OCI-LY3 (cell line): ENCODE measurements around the gene DCST1.

Source experiments
- H2AFZ ChIP-seq: fragments of 200-600, 300-600 bp; shearing (Covaris generic); 2 replicates; pipeline ENCODE4 v1.6.0; 2014; ENCODE audit warnings: antibody characterized with exemption, low read depth, low read length
- H3K27ac ChIP-seq: fragments of 200-600, 300-600 bp; sonication (generic); 2 replicates; pipeline ENCODE4 v1.5.1; 2014; ENCODE audit warnings: mild to moderate bottlenecking, low read length, moderate library complexity, mixed read lengths
- H3K27me3 ChIP-seq: fragments of 200-600, 300-600 bp; sonication (generic); 2 replicates; pipeline ENCODE4 v1.6.1; 2014; ENCODE audit warnings: low read depth, low read length, mixed read lengths
- H3K36me3 ChIP-seq: fragments of 200-600, 300-600 bp; sonication (generic); replicated peaks from 2 replicates; pipeline ENCODE3; 2014; ENCODE audit warnings: low read depth, low read length, mixed read lengths
- H3K4me1 ChIP-seq: fragments of 300-600, 200-600 bp; sonication (generic); 2 replicates; pipeline ENCODE4 v1.6.1; 2014; ENCODE audit warnings: low read length, mixed read lengths
- H3K4me2 ChIP-seq: fragments of 200-600, 300-600 bp; sonication (generic); 2 replicates; pipeline ENCODE4 v1.6.1; 2014; ENCODE audit warnings: low read length, mixed read lengths
- H3K4me3 ChIP-seq: fragments of 300-600, 200-600 bp; sonication (generic); 2 replicates; pipeline ENCODE4 v1.5.1; 2014; ENCODE audit warnings: antibody characterized with exemption, mild to moderate bottlenecking, low read length, moderate library complexity
- H3K79me2 ChIP-seq: fragments of 300-600, 200-600 bp; shearing (Covaris generic); 2 replicates; pipeline ENCODE4 v1.6.1; 2014; ENCODE audit warnings: mild to moderate bottlenecking, low read length, mixed read lengths
- H3K9ac ChIP-seq: fragments of 300-600, 200-600 bp; shearing (Covaris generic); 2 replicates; pipeline ENCODE4 v1.6.0; 2014; ENCODE audit warnings: mild to moderate bottlenecking, low read length, moderate library complexity
- H3K9me3 ChIP-seq: fragments of 200-600, 300-600 bp; shearing (Covaris generic); 2 replicates; pipeline ENCODE4 v1.6.1; 2014; ENCODE audit warnings: low read length, mixed read lengths; ENCODE audit not compliant: insufficient read depth
- H4K20me1 ChIP-seq: fragments of 200-600, 300-600 bp; sonication (generic); 2 replicates; pipeline ENCODE4 v1.6.1; 2016; ENCODE audit warnings: low read length, mixed read lengths; ENCODE audit not compliant: insufficient read depth
- CTCF ChIP-seq: fragments of 200-600, 300-600 bp; sonication (generic); IDR thresholded peaks from 2 replicates; pipeline ENCODE4 v1.5.1; 2014; ENCODE audit warnings: antibody characterized with exemption, low read length, low read depth
- EZH2phosphoT487 ChIP-seq: fragments of 200-600 bp; shearing (Covaris generic); IDR thresholded peaks from 2 replicates; pipeline ENCODE4 v1.6.1; 2018; ENCODE audit warnings: antibody characterized with exemption, mixed run types, low read depth

The DCST1 gene

GRCh38 chr1:154998201-154998780 lies 35.3 kb upstream of the DCST1 start:
- Histone ChIP-seq H3K9ac (peak overlapping the region; percentile 89; the same call in 1 of the 2 replicates), H4K20me1 (no peaks in the 10 kb centered on the region), H3K4me2 (peak overlapping the region; percentile 82), H3K27ac (peak overlapping the region; percentile 95), H3K79me2 (peaks cover 7% of the 10 kb centered on the region), H3K36me3 (no peaks in the 10 kb centered on the region), H2AFZ (no peak overlapping the region), H3K4me3 (peak overlapping the region; percentile 84), H3K4me1 (peaks cover 28% of the 10 kb centered on the region), H3K27me3 (no peaks in the 10 kb centered on the region), H3K9me3 (no peaks in the 10 kb centered on the region)
- TF ChIP-seq CTCF (peak; percentile 54), EZH2phosphoT487 (no peak)

GRCh38 chr1:154998818-154999570 lies 34.6 kb upstream of the DCST1 start:
- no peaks in the 10 kb centered on the region for H3K9me3 ChIP-seq
- peak overlapping the region; percentile 89 for H3K9ac ChIP-seq
- H3K4me3 ChIP-seq: peak overlapping the region; percentile 84
- H4K20me1 ChIP-seq: no peaks in the 10 kb centered on the region
- H3K27me3 ChIP-seq: no peaks in the 10 kb centered on the region
- H3K4me2 ChIP-seq: peak overlapping the region; percentile 82
- peaks cover 2% of the 10 kb centered on the region for H3K36me3 ChIP-seq
- H3K27ac ChIP-seq: peak overlapping the region; percentile 95
- H3K4me1 ChIP-seq: peaks cover 28% of the 10 kb centered on the region
- peak; percentile 98 for TF ChIP-seq CTCF
- TF ChIP-seq EZH2phosphoT487: no peak
- H2AFZ ChIP-seq: no peak overlapping the region
- H3K79me2 ChIP-seq: peaks cover 14% of the 10 kb centered on the region

GRCh38 chr1:154999571-155000410 lies 33.8 kb upstream of the DCST1 start:
- Histone ChIP-seq H3K36me3 (peaks cover 2% of the 10 kb centered on the region), H3K27me3 (no peaks in the 10 kb centered on the region), H3K9ac (peak overlapping the region; percentile 89), H3K27ac (peak overlapping the region; percentile 95), H3K4me3 (peak overlapping the region; percentile 84), H2AFZ (no peak overlapping the region), H3K4me2 (peak overlapping the region; percentile 82), H3K4me1 (peaks cover 35% of the 10 kb centered on the region), H3K79me2 (peaks cover 22% of the 10 kb centered on the region), H4K20me1 (no peaks in the 10 kb centered on the region), H3K9me3 (no peaks in the 10 kb centered on the region)
- no peak for TF ChIP-seq CTCF
- no peak for TF ChIP-seq EZH2phosphoT487

- Histone ChIP-seq H2AFZ (no peak overlapping the region), H3K4me3 (peak overlapping the region; percentile 84), H4K20me1 (no peaks in the 10 kb centered on the region), H3K27me3 (no peaks in the 10 kb centered on the region), H3K79me2 (peaks cover 28% of the 10 kb centered on the region), H3K9ac (peak overlapping the region; percentile 89), H3K36me3 (peaks cover 2% of the 10 kb centered on the region), H3K27ac (peak overlapping the region; percentile 95), H3K9me3 (no peaks in the 10 kb centered on the region), H3K4me2 (peak overlapping the region; percentile 82), H3K4me1 (peaks cover 41% of the 10 kb centered on the region)
- TF ChIP-seq CTCF: no peak
- no peak for TF ChIP-seq EZH2phosphoT487
These were observed 33.3 kb upstream of the DCST1 start for GRCh38 chr1:155000411-155000725.
